Muscle layer of duodenum (tissue), 2 donors: Measurements from ENCODE around the gene AFF1.

Experiments
- H3K27ac ChIP-seq: one replicate; pipeline ENCODE4 v1.7.0; 2013; ENCODE audit warnings: mild to moderate bottlenecking, low read length
- H3K27me3 ChIP-seq: one replicate; pipeline ENCODE4 v1.7.0; 2013; ENCODE audit warnings: low read depth, mild to moderate bottlenecking, control low read depth, low read length
- H3K36me3 ChIP-seq, 2 donors: one replicate each; pipeline ENCODE4 v1.7.0; 2013; ENCODE audit warnings: low read length in 2 of 2, control low read depth in 1 of 2, mild to moderate bottlenecking in 1 of 2; ENCODE audit not compliant: insufficient read depth in 2 of 2, control insufficient read depth in 1 of 2
- H3K4me1 ChIP-seq, 2 donors: one replicate each; pipeline ENCODE4 v1.7.0; 2013; ENCODE audit warnings: low read length in 2 of 2, mild to moderate bottlenecking in 2 of 2, control low read depth in 1 of 2, moderate library complexity in 1 of 2; ENCODE audit not compliant: insufficient read depth in 2 of 2, control insufficient read depth in 1 of 2
- H3K4me3 ChIP-seq, 2 donors: one replicate each; pipeline ENCODE4 v1.7.0; 2013; ENCODE audit warnings: low read length in 2 of 2, low read depth in 1 of 2, mild to moderate bottlenecking in 1 of 2
- H3K9me3 ChIP-seq, 2 donors: one replicate each; pipeline ENCODE4 v1.7.0; 2013; ENCODE audit warnings: low read length in 2 of 2, control low read depth in 1 of 2, mild to moderate bottlenecking in 1 of 2; ENCODE audit not compliant: control insufficient read depth in 1 of 2
- donor health status: healthy.

AFF1 gene

GRCh38 chr4:86960557-86960961, 25.7 kb downstream of the AFF1 start:
- H3K36me3 ChIP-seq: no peaks in the 10 kb centered on the region
- H3K4me1 ChIP-seq: peaks cover 13 to 24% of the 10 kb centered on the region in 2 donors
- H3K9me3 ChIP-seq: no peaks in the 10 kb centered on the region
- H3K27ac ChIP-seq: no peak overlapping the region
- H3K27me3 ChIP-seq: no peaks in the 10 kb centered on the region
- H3K4me3 ChIP-seq: no peak overlapping the region

GRCh38 chr4:86961116-86961515, 26.3 kb downstream of the AFF1 start:
- Histone ChIP-seq H3K4me3 (no peak overlapping the region), H3K27ac (no peak overlapping the region), H3K27me3 (no peaks in the 10 kb centered on the region), H3K36me3 (no peaks in the 10 kb centered on the region), H3K9me3 (no peaks in the 10 kb centered on the region), H3K4me1 (peaks cover 13 to 24% of the 10 kb centered on the region in 2 donors)

DNA sequence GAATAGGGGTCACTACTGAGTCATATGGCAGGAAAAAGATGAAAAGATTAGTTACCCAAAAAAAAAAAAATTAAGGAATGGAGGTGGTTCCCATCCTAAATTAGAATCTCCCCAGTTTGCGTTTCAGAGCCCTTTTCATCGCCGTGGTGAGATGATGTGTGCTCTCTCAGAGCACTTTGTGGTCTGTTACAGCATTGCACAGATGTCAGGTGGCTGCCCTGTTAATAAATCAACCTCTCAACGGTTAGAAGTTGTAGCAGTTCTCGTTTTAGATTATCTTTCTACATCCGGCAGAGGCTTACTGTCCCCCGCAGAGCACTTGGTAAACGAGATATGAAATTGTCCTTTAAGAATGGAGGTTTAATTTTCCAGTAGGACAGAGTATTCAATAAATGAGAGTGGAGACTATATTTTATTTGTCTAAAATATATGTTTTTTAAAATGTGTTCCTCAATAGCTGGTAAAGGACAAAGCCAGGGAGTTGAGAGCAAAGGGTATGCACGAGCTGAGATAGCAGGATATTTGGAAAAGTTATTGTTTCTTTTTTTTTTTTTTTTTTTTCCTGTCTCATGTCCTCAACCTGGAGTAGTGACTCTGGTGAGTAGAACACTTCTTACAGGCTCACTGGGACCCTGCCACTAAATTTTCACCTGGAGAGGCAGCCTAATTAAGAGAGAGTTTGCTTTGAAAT, 26.9 kb downstream of the AFF1 start:
- no peaks in the 10 kb centered on the region for H3K27me3 ChIP-seq
- no peak overlapping the region for H3K4me3 ChIP-seq
- H3K36me3 ChIP-seq: no peaks in the 10 kb centered on the region
- peaks cover 13 to 24% of the 10 kb centered on the region in 2 donors for H3K4me1 ChIP-seq
- no peaks in the 10 kb centered on the region for H3K9me3 ChIP-seq
- no peak overlapping the region for H3K27ac ChIP-seq

- Histone ChIP-seq H3K9me3 (no peaks in the 10 kb centered on the region), H3K36me3 (no peaks in the 10 kb centered on the region), H3K4me1 (peaks cover 13 to 21% of the 10 kb centered on the region in 2 donors), H3K27me3 (no peaks in the 10 kb centered on the region), H3K4me3 (no peak overlapping the region), H3K27ac (no peak overlapping the region)
Observed at GRCh38 chr4:86963697-86964096, 28.9 kb downstream of the AFF1 start.

GRCh38 chr4:86965019-86965976, 30.5 kb downstream of the AFF1 start:
- Histone ChIP-seq H3K27ac (no peak overlapping the region), H3K9me3 (no peaks in the 10 kb centered on the region), H3K4me1 (peaks cover 5 to 12% of the 10 kb centered on the region in 2 donors), H3K27me3 (no peaks in the 10 kb centered on the region), H3K36me3 (no peaks in the 10 kb centered on the region), H3K4me3 (no peak overlapping the region)

- H3K27me3 ChIP-seq: no peaks in the 10 kb centered on the region
- H3K36me3 ChIP-seq: no peaks in the 10 kb centered on the region
- H3K4me1 ChIP-seq: peaks cover 0 to 14% of the 10 kb centered on the region in 2 donors
- no peaks in the 10 kb centered on the region for H3K9me3 ChIP-seq
- no peak overlapping the region for H3K27ac ChIP-seq
- no peak overlapping the region for H3K4me3 ChIP-seq
Observed at GRCh38 chr4:86967073-86967472, 32.3 kb downstream of the AFF1 start.

DNA sequence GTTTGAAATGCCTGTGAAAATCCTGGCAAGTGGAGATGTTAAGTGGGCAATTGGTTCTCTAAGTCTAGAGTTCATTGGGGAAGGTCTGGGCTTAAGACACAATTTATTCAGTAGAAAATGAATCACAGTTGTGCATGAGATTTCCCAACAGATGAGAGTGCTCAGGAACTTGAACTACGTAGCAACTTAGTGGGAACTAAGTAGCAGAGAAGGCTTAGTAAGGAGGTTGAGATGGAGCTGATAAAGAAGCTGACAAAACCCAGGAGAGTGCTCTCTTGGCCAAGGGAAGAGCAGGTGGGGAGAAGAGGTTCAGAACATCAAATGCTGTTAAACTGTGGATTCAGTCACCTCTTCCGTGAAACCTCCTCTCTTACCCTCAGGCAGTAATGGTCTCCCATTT, 33.0 kb downstream of the AFF1 start:
- no peaks in the 10 kb centered on the region for H3K36me3 ChIP-seq
- no peaks in the 10 kb centered on the region for H3K27me3 ChIP-seq
- no peak overlapping the region for H3K4me3 ChIP-seq
- H3K4me1 ChIP-seq: peaks cover under 1 to 14% of the 10 kb centered on the region in 2 donors
- H3K27ac ChIP-seq: no peak overlapping the region
- no peaks in the 10 kb centered on the region for H3K9me3 ChIP-seq

GRCh38 chr4:86968547-86968946, 33.7 kb downstream of the AFF1 start:
- H3K4me1 ChIP-seq: peaks cover 4 to 21% of the 10 kb centered on the region in 2 donors

GRCh38 chr4:86970447-86971354, 35.9 kb downstream of the AFF1 start:
- Histone ChIP-seq H3K4me1 (peaks cover 4 to 23% of the 10 kb centered on the region in 2 donors), H3K4me3 (no peak overlapping the region), H3K36me3 (no peaks in the 10 kb centered on the region), H3K27ac (no peak overlapping the region), H3K27me3 (no peaks in the 10 kb centered on the region), H3K9me3 (no peaks in the 10 kb centered on the region)

More at GRCh38 chr4:86968547-86968946, 33.7 kb downstream of the AFF1 start:
- Histone ChIP-seq H3K27ac (no peak overlapping the region), H3K9me3 (no peaks in the 10 kb centered on the region), H3K4me3 (no peak overlapping the region), H3K27me3 (no peaks in the 10 kb centered on the region), H3K36me3 (no peaks in the 10 kb centered on the region)

- Histone ChIP-seq H3K4me3 (no peak overlapping the region), H3K27me3 (no peaks in the 10 kb centered on the region), H3K27ac (no peak overlapping the region), H3K36me3 (no peaks in the 10 kb centered on the region), H3K9me3 (no peaks in the 10 kb centered on the region), H3K4me1 (peaks cover 4 to 23% of the 10 kb centered on the region in 2 donors)
Observed at GRCh38 chr4:86971355-86971683, 36.5 kb downstream of the AFF1 start.

GRCh38 chr4:86972997-86973396, 38.2 kb downstream of the AFF1 start:
- no peaks in the 10 kb centered on the region for H3K9me3 ChIP-seq
- no peak overlapping the region for H3K4me3 ChIP-seq
- H3K27ac ChIP-seq: no peak overlapping the region
- H3K36me3 ChIP-seq: no peaks in the 10 kb centered on the region
- no peaks in the 10 kb centered on the region for H3K27me3 ChIP-seq
- H3K4me1 ChIP-seq: peaks cover 4 to 23% of the 10 kb centered on the region in 2 donors
